Body of pancreas (tissue), 4 donors: ENCODE measurements around the gene PITPNB. TPM values are rescaled to one million over a fixed set of nuclear protein-coding genes. Genes with fewer than 3 reads are reported as not detected.

ENCODE experiments used
- ATAC-seq: fragments of 150-250 bp; one replicate; pipeline ENCODE4 v1.9.1; 2016
- DNase-seq, 4 donors: peaks; one replicate each; pipeline ENCODE4 v3.0.0-alpha.2; 2019
- H3K27ac ChIP-seq, 4 donors: fragments of 200-600 bp; sonication (generic); 1 replicate in 3 of 4; 2 replicates in 1 of 4; pipeline versions ENCODE4 v1.5.1 to v1.6.1; 2016 to 2019; ENCODE audit warnings: mild to moderate bottlenecking in 1 of 4, mixed read lengths in 1 of 4, moderate library complexity in 1 of 4
- H3K27me3 ChIP-seq, 2 donors: fragments of 200-600 bp; sonication (generic); one replicate each; pipeline ENCODE4 v1.6.0; 2016; ENCODE audit warnings: mild to moderate bottlenecking in 1 of 2
- H3K36me3 ChIP-seq, 2 donors: fragments of 200-600 bp; sonication (generic); replicated peaks in 1 of 2; 2 replicates each; pipeline ENCODE4 v1.5.1; 2016; ENCODE audit warnings: low read depth in 2 of 2; ENCODE audit not compliant: insufficient read depth in 1 of 2
- H3K4me1 ChIP-seq: fragments of 200-600 bp; sonication (generic); one replicate; pipeline ENCODE4 v1.6.0; 2016
- H3K4me3 ChIP-seq, 2 donors: fragments of 200-600 bp; sonication (generic); 1 replicate in 1 of 2; 2 replicates in 1 of 2; pipeline ENCODE4 v1.5.1; 2016 to 2019
- H3K9me3 ChIP-seq, 3 donors: fragments of 200-600 bp; sonication (generic); 1 replicate in 2 of 3; 2 replicates in 1 of 3; pipeline ENCODE4 v1.5.1; 2016
- POLR2A ChIP-seq, 3 donors: fragments of 450-650 bp; IDR thresholded peaks; one replicate each; pipeline ENCODE4 v1.6.1; 2016; ENCODE audit warnings: antibody characterized with exemption in 3 of 3, mild to moderate bottlenecking in 2 of 3
- WGBS, 2 donors: methylation state at CpG; one replicate each; pipeline ENCODE4 v1.1.5; 2017; 5-methylcytosine and 5-hydroxymethylcytosine counted together
- intact Hi-C: fragments of 100-400 bp; cut with DNase I; formaldehyde crosslinking; loops from one replicate; pipeline ENCODE4 v1.15.1; 2023
- total RNA-seq, 2 donors: library from RNA; depleted of rRNA; stranded (reverse); fragments of >200 nt; gene quantifications; one replicate each; pipeline ENCODE4 v1.1.0, GENCODE V29; 2016
- TF ChIP-seq, protein P1 (sequence below), 7 experiments: fragments of 450-650 bp in 4 of 7; fragments of 200-600 bp in 3 of 7; sonication (generic) in 3 of 7; IDR thresholded peaks; one replicate each; pipeline ENCODE4 v1.5.1; 2016 to 2019; ENCODE audit warnings: antibody characterized with exemption in 7 of 7

Gene PITPNB
- total RNA-seq, 2 donors from 2014 or later = 21.3 to 39.6 TPM

DNA sequence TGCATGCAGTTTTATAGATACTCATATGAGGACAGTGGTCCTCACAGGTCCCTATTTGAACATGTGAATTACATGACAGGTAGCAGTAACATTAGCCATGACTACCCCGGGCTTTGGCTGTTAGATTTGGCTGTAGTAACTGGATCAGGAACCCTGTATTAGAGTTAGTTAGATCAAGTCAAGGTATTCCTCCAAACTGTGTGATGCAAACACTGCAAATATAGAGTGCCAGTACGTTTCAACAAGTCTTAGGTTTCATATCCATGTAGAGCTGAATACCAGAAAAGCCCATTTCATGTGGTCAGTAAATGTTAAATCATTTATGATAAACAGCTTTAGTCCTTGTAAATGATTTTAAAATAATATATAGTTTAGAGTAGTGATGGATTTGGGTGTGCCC lies 29.5 kb upstream of the PITPNB start:
- TF ChIP-seq, protein P1, sequence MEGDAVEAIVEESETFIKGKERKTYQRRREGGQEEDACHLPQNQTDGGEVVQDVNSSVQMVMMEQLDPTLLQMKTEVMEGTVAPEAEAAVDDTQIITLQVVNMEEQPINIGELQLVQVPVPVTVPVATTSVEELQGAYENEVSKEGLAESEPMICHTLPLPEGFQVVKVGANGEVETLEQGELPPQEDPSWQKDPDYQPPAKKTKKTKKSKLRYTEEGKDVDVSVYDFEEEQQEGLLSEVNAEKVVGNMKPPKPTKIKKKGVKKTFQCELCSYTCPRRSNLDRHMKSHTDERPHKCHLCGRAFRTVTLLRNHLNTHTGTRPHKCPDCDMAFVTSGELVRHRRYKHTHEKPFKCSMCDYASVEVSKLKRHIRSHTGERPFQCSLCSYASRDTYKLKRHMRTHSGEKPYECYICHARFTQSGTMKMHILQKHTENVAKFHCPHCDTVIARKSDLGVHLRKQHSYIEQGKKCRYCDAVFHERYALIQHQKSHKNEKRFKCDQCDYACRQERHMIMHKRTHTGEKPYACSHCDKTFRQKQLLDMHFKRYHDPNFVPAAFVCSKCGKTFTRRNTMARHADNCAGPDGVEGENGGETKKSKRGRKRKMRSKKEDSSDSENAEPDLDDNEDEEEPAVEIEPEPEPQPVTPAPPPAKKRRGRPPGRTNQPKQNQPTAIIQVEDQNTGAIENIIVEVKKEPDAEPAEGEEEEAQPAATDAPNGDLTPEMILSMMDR (IDR thresholded peaks at IDR 0.05) = no peak
- TF ChIP-seq POLR2A (IDR thresholded peaks at IDR 0.05) = no peak
- H3K9me3 ChIP-seq = no peaks in the 10 kb centered on the region
- no peaks in the 10 kb centered on the region for H3K36me3 ChIP-seq
- intact Hi-C loops = no loop called here
- no peaks in the 10 kb centered on the region for H3K27me3 ChIP-seq
- DNase-seq (no peak), ATAC-seq (no peak)
- H3K27ac ChIP-seq = no peak overlapping the region
- WGBS, 2 donors = 84 to 87% methylated on average over 2 of the region's 2 CpGs
- H3K4me3 ChIP-seq = no peak overlapping the region
- H3K4me1 ChIP-seq = peaks cover 7% of the 10 kb centered on the region

DNA sequence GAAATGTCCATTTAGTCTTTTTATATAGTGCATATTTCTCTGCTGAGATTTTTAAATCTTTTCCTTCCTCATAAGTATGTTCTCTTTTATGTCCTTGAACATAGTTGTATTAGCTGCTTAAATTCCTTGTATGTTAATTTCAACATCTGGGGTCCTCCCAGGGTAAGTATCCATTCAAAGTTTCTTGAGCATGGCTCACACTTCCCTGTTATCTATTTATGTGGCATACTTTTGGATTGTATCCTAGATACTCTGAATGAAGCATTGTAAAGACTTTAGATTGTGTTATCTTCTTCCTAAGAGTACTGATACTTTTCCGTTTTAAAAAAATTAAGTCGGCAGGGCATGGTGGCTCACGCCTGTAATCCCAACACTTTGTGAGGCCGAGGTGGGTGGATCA lies 28.4 kb upstream of the PITPNB start:
- no peaks in the 10 kb centered on the region for H3K27me3 ChIP-seq
- ATAC-seq = no peak
- no peak for DNase-seq
- intact Hi-C loops = no loop called here
- no peak overlapping the region for H3K27ac ChIP-seq
- H3K4me3 ChIP-seq = no peak overlapping the region
- no peaks in the 10 kb centered on the region for H3K36me3 ChIP-seq
- H3K9me3 ChIP-seq = no peaks in the 10 kb centered on the region
- TF ChIP-seq, protein P1 (IDR thresholded peaks at IDR 0.05) = no peak
- no peak for TF ChIP-seq POLR2A (IDR thresholded peaks at IDR 0.05)
- WGBS, 2 donors = 59 to 76% methylated on average over 4 of the region's 4 CpGs
- peaks cover 7% of the 10 kb centered on the region for H3K4me1 ChIP-seq

DNA sequence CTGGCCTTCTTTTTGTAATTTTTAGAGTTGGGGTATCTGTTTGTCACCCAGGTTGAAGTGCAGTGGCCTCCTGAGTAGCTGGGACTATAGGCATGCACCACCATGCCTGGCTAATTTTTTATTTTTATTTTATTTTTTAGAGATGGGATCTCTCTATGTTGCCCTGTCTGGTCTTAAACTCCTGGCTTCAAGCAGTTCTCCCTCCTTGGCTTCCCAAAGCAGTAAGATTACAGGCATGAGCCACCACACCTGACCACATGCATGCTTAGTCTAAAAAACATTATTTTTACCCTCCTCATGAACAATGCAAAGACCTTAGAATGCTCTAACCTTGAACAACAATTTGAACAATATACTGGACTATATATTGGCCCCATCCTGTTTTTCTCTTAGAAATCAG lies 22.1 kb upstream of the PITPNB start:
- H3K27ac ChIP-seq = no peak overlapping the region
- intact Hi-C loops = no loop called here

DNA sequence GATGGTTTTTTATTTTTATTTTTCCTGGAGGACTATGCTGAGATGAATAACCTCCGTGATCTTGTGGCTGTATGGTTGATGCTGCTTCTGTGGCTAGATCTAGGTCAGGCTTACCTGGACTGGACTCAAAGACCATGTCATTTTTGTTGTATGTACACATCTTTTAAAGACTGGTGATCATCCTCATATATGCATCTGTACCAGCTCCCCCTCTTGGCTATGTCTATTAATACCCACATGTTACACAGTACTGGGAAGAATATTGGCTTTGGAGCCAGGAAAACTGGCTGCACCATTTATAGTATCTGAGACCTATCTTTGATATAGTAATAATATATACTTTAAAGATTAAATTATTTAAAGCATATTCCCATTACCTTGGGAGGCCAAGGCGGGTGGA lies 18.4 kb upstream of the PITPNB start:
- TF ChIP-seq, protein P1 (IDR thresholded peaks at IDR 0.05) = no peak
- TF ChIP-seq POLR2A (IDR thresholded peaks at IDR 0.05) = no peak
- intact Hi-C loops = no loop called here
- no peaks in the 10 kb centered on the region for H3K27me3 ChIP-seq
- DNase-seq = no peak
- no peak overlapping the region for H3K4me3 ChIP-seq
- peaks cover 6% of the 10 kb centered on the region for H3K4me1 ChIP-seq
- ATAC-seq = no peak
- no peaks in the 10 kb centered on the region for H3K9me3 ChIP-seq
- no peak overlapping the region for H3K27ac ChIP-seq
- 96 to 100% methylated on average over 2 of the region's 2 CpGs for WGBS, 2 donors
- H3K36me3 ChIP-seq = no peaks in the 10 kb centered on the region

More for the DNA sequence above, 22.1 kb upstream of the PITPNB start:
- Histone ChIP-seq H3K9me3 (no peaks in the 10 kb centered on the region), H3K36me3 (no peaks in the 10 kb centered on the region), H3K4me3 (no peak overlapping the region), H3K27me3 (no peaks in the 10 kb centered on the region), H3K4me1 (no peaks in the 10 kb centered on the region)
- no peak for DNase-seq
- TF ChIP-seq, protein P1 (IDR thresholded peaks at IDR 0.05) = no peak
- TF ChIP-seq POLR2A (IDR thresholded peaks at IDR 0.05) = no peak
- ATAC-seq = no peak

DNA sequence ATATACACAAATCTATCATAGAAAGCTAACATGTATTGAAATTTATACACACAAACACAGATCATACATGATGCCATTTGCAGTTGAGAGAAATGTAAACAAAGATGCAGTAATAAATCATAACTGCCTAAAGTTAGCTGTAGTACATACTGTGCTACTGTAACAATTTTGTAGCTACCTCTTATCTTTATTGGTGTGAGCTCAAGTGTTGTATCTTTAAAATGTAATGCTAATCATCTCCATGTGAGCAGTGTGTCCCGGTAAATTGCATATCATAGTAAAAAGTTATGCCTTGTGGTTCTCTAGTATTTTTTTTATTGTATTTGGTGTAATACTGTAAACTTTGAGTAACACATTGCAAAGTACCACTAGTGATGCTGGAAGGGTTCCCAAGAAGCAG lies 16.8 kb upstream of the PITPNB start:
- H3K27me3 ChIP-seq = no peaks in the 10 kb centered on the region
- H3K27ac ChIP-seq = no peak overlapping the region
- ATAC-seq = no peak
- intact Hi-C loops = no loop called here
- no peaks in the 10 kb centered on the region for H3K9me3 ChIP-seq
- H3K4me1 ChIP-seq = peaks cover 6% of the 10 kb centered on the region
- no peak for DNase-seq
- no peak overlapping the region for H3K4me3 ChIP-seq
- TF ChIP-seq, protein P1 (IDR thresholded peaks at IDR 0.05) = no peak
- TF ChIP-seq POLR2A (IDR thresholded peaks at IDR 0.05) = no peak
- 77 to 83% methylated on average over 1 of the region's 1 CpG for WGBS, 2 donors
- no peaks in the 10 kb centered on the region for H3K36me3 ChIP-seq
